Astrocyte (in vitro differentiated cells and primary cell): Measurements from ENCODE around the gene TCF20. TPM values are rescaled to one million over a fixed set of nuclear protein-coding genes. Genes with fewer than 3 reads are reported as not detected.

Experiments used
- DNase-seq: peaks from one replicate; pipeline ENCODE4 v3.0.0-alpha.2; 2010; ENCODE audit warnings: low read depth
- FAIRE-seq: peaks from 2 replicates; lab custom pipeline; 2011; peaks lifted over from hg19 to GRCh38; lab: Jason Lieb, UNC
- H2AFZ ChIP-seq: 2 replicates; pipeline ENCODE4 v1.6.0; 2012; ENCODE audit warnings: low read depth, low read length, inconsistent platforms
- H3K27ac ChIP-seq: 2 replicates; pipeline ENCODE4 v1.5.1; 2011; ENCODE audit warnings: low read depth, low read length, inconsistent platforms
- H3K27me3 ChIP-seq: 2 replicates; pipeline ENCODE4 v1.6.0; 2011; ENCODE audit warnings: low read length, inconsistent platforms; ENCODE audit not compliant: insufficient read depth
- H3K36me3 ChIP-seq: 2 replicates; pipeline ENCODE4 v1.5.1; 2011; ENCODE audit warnings: low read length, inconsistent platforms; ENCODE audit not compliant: insufficient read depth
- H3K4me1 ChIP-seq: 2 replicates; pipeline ENCODE4 v1.5.1; 2011; ENCODE audit warnings: low read length, inconsistent platforms; ENCODE audit not compliant: insufficient read depth
- H3K4me2 ChIP-seq: 2 replicates; pipeline ENCODE4 v1.6.0; 2012; ENCODE audit warnings: low read length, inconsistent platforms
- H3K4me3 ChIP-seq: 2 replicates; pipeline ENCODE4 v1.5.1; 2011; ENCODE audit warnings: low read depth, mild to moderate bottlenecking, low read length, inconsistent platforms; ENCODE audit not compliant: insufficient read depth
- H3K79me2 ChIP-seq: 2 replicates; pipeline ENCODE4 v1.6.0; 2012; ENCODE audit warnings: mild to moderate bottlenecking, low read length, inconsistent platforms; ENCODE audit not compliant: insufficient read depth
- H3K9ac ChIP-seq: 2 replicates; pipeline ENCODE4 v1.6.0; 2012; ENCODE audit warnings: mild to moderate bottlenecking, low read length, inconsistent platforms
- H3K9me3 ChIP-seq: 2 replicates; pipeline ENCODE4 v1.5.1; 2012; ENCODE audit warnings: low read depth, mild to moderate bottlenecking, low read length, inconsistent platforms; ENCODE audit not compliant: insufficient read depth
- H4K20me1 ChIP-seq: 2 replicates; pipeline ENCODE4 v1.6.0; 2012; ENCODE audit warnings: low read length, inconsistent platforms; ENCODE audit not compliant: insufficient read depth
- H3K27ac Mint-ChIP-seq: one replicate; pipeline ENCODE4 v1.8.0; 2021; ENCODE audit warnings: mild to moderate bottlenecking, mixed read lengths; ENCODE audit not compliant: unreplicated experiment
- H3K27me3 Mint-ChIP-seq: one replicate; pipeline ENCODE4 v1.8.0; 2021; ENCODE audit warnings: low read depth, mixed read lengths; ENCODE audit not compliant: unreplicated experiment
- H3K36me3 Mint-ChIP-seq: one replicate; pipeline ENCODE4 v1.8.0; 2021; ENCODE audit warnings: low read depth, mixed read lengths; ENCODE audit not compliant: unreplicated experiment
- H3K4me1 Mint-ChIP-seq: one replicate; pipeline ENCODE4 v1.8.0; 2021; ENCODE audit warnings: low read depth, mixed read lengths; ENCODE audit not compliant: unreplicated experiment
- H3K4me3 Mint-ChIP-seq: one replicate; pipeline ENCODE4 v1.8.0; 2021; ENCODE audit warnings: mild to moderate bottlenecking, moderate library complexity, mixed read lengths; ENCODE audit not compliant: unreplicated experiment
- H3K9me3 Mint-ChIP-seq: one replicate; pipeline ENCODE4 v1.8.0; 2021; ENCODE audit warnings: mild to moderate bottlenecking, mixed read lengths; ENCODE audit not compliant: unreplicated experiment
- CTCF ChIP-seq: IDR thresholded peaks from 2 replicates; pipeline ENCODE4 v1.5.1; 2011; ENCODE audit warnings: low read depth, mild to moderate bottlenecking, inconsistent platforms, low read length, moderate library complexity; ENCODE audit not compliant: insufficient read depth
- EZH2 ChIP-seq: IDR thresholded peaks from 2 replicates; pipeline ENCODE4 v1.6.1; 2012; ENCODE audit warnings: mild to moderate bottlenecking, low read length, inconsistent platforms; ENCODE audit not compliant: insufficient read depth
- total RNA-seq: library from RNA; stranded (reverse); gene quantifications from 2 replicates; pipeline ENCODE4 v1.2.1, GENCODE V29; 2021

The TCF20 gene
- total RNA-seq, 1 donor from 2014 or later: 37.6 TPM

- no peak for FAIRE-seq
- Histone ChIP-seq H3K4me2 (no peak overlapping the region), H3K9ac (no peak overlapping the region), H3K4me1 (peaks cover 2% of the 10 kb centered on the region), H2AFZ (no peak overlapping the region), H3K27me3 (peaks cover 14% of the 10 kb centered on the region), H4K20me1 (peaks cover 20% of the 10 kb centered on the region), H3K9me3 (no peaks in the 10 kb centered on the region), H3K27ac (no peak overlapping the region), H3K79me2 (no peaks in the 10 kb centered on the region), H3K36me3 (no peaks in the 10 kb centered on the region), H3K4me3 (no peak overlapping the region)
- peaks cover 64% of the 10 kb centered on the region for H3K27me3 Mint-ChIP-seq
- H3K4me3 Mint-ChIP-seq: no peak overlapping the region
- no peak for DNase-seq
- peaks cover 2% of the 10 kb centered on the region for H3K4me1 Mint-ChIP-seq
- H3K9me3 Mint-ChIP-seq: peaks cover 3% of the 10 kb centered on the region
- H3K36me3 Mint-ChIP-seq: peaks cover 4% of the 10 kb centered on the region
- no peak overlapping the region for H3K27ac Mint-ChIP-seq
- TF ChIP-seq EZH2: no peak
- no peak for TF ChIP-seq CTCF
Observed at GRCh38 chr22:42277988-42278776, 7.7 kb upstream of the TCF20 start.

- H3K9me3 ChIP-seq: no peaks in the 10 kb centered on the region
- peaks cover 2% of the 10 kb centered on the region for H3K4me1 ChIP-seq
- peaks cover 60% of the 10 kb centered on the region for H3K27me3 Mint-ChIP-seq
- no peak overlapping the region for H3K4me2 ChIP-seq
- no peaks in the 10 kb centered on the region for H3K4me1 Mint-ChIP-seq
- peaks cover 20% of the 10 kb centered on the region for H4K20me1 ChIP-seq
- H3K9me3 Mint-ChIP-seq: peaks cover 3% of the 10 kb centered on the region
- no peaks in the 10 kb centered on the region for H3K79me2 ChIP-seq
- no peak overlapping the region for H3K27ac ChIP-seq
- H3K36me3 Mint-ChIP-seq: peaks cover 4% of the 10 kb centered on the region
- no peak overlapping the region for H2AFZ ChIP-seq
- DNase-seq (no peak), FAIRE-seq (no peak)
- H3K27me3 ChIP-seq: peaks cover 10% of the 10 kb centered on the region
- H3K36me3 ChIP-seq: no peaks in the 10 kb centered on the region
- H3K4me3 Mint-ChIP-seq: no peak overlapping the region
- no peak overlapping the region for H3K27ac Mint-ChIP-seq
- TF ChIP-seq CTCF (no peak), EZH2 (no peak)
- H3K9ac ChIP-seq: no peak overlapping the region
- no peak overlapping the region for H3K4me3 ChIP-seq
Observed at GRCh38 chr22:42277232-42277753, 6.8 kb upstream of the TCF20 start.

GRCh38 chr22:42275970-42276369 is 5.5 kb upstream of the TCF20 start:
- H3K4me1 Mint-ChIP-seq: no peaks in the 10 kb centered on the region
- FAIRE-seq: no peak

More at GRCh38 chr22:42275970-42276369, 5.5 kb upstream of the TCF20 start:
- Histone ChIP-seq H4K20me1 (peaks cover 10% of the 10 kb centered on the region), H3K79me2 (no peaks in the 10 kb centered on the region), H3K27me3 (peaks cover 7% of the 10 kb centered on the region), H3K4me3 (no peak overlapping the region), H3K4me1 (peaks cover 2% of the 10 kb centered on the region), H2AFZ (no peak overlapping the region), H3K9ac (no peak overlapping the region), H3K27ac (no peak overlapping the region), H3K9me3 (no peaks in the 10 kb centered on the region), H3K4me2 (no peak overlapping the region), H3K36me3 (no peaks in the 10 kb centered on the region)
- Mint-ChIP-seq H3K27ac (no peak overlapping the region), H3K9me3 (peaks cover 3% of the 10 kb centered on the region), H3K27me3 (peaks cover 47% of the 10 kb centered on the region), H3K4me3 (no peak overlapping the region), H3K36me3 (peaks cover 2% of the 10 kb centered on the region)
- DNase-seq: no peak
- TF ChIP-seq CTCF: no peak
- TF ChIP-seq EZH2: no peak
